ENCODE results near the gene FADS6. TPM values are rescaled to one million over a fixed set of nuclear protein-coding genes. Genes with fewer than 3 reads are reported as not detected.

The FADS6 gene
- total and polyA plus RNA-seq, 2 of the 13 experiments (the other 11 are each of a cell fraction or from before 2014, with no cell fraction given), result 0.11 TPM

DNA sequence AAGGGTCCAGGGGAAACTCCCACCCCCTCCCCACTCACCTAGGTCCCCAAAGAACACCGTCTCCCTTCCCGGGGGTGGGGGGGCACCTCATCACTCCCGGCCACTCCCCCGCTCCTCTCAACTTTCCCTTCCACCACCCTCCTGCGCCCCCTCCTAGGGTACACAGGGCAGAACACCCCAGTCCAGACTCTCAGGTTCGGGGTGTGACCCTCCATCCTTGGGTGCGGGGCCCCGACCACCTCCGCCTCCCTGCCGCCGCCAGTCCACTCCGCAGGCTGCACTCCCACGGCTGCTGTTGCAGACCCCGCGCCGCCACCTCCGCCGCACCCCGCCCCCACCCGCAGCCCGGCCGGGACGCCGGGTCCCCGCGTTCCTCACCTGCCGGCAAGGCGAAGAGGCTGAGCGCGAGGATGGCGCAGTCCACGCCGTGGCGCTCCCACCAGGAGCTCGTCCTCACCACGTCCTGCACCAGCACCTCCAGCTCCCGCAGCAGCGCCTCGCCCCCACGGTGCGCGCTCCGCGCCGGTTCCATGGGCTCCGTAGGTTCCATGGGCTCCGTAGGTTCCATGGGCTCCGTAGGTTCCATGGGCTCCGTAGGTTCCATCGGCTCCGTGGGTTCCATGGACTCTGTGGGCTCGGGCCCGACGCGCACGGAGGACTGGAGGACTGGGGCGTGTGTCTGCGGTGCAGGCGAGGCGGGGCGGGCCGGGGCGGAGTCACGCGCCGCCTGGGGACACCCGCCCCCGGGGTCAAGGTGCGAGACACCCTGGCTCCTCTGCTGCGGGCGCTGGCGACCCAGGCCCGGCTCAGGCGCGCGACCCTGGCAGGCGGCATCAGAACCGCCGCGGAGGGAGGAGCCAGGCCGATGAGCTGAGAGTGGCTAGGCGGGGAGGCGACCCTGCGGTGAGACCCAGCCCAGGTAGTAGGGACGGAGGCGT is at the start of gene FADS6 (continued):
- TF ChIP-seq HDAC1 (CRISPR knock-in tag; IDR thresholded peaks at IDR 0.05), result no peak
- TF ChIP-seq GTF2F1 (IDR thresholded peaks at IDR 0.05; ENCODE audit: low read length), result no peak
- no peak for TF ChIP-seq JDP2 (CRISPR knock-in tag; IDR thresholded peaks at IDR 0.05; ENCODE audit: borderline replicate concordance)
- TF ChIP-seq MTF2 (CRISPR knock-in tag; IDR thresholded peaks at IDR 0.05; ENCODE audit: borderline replicate concordance), result no peak; the same call in 1 of the 2 replicates
- TF ChIP-seq, protein P1, sequence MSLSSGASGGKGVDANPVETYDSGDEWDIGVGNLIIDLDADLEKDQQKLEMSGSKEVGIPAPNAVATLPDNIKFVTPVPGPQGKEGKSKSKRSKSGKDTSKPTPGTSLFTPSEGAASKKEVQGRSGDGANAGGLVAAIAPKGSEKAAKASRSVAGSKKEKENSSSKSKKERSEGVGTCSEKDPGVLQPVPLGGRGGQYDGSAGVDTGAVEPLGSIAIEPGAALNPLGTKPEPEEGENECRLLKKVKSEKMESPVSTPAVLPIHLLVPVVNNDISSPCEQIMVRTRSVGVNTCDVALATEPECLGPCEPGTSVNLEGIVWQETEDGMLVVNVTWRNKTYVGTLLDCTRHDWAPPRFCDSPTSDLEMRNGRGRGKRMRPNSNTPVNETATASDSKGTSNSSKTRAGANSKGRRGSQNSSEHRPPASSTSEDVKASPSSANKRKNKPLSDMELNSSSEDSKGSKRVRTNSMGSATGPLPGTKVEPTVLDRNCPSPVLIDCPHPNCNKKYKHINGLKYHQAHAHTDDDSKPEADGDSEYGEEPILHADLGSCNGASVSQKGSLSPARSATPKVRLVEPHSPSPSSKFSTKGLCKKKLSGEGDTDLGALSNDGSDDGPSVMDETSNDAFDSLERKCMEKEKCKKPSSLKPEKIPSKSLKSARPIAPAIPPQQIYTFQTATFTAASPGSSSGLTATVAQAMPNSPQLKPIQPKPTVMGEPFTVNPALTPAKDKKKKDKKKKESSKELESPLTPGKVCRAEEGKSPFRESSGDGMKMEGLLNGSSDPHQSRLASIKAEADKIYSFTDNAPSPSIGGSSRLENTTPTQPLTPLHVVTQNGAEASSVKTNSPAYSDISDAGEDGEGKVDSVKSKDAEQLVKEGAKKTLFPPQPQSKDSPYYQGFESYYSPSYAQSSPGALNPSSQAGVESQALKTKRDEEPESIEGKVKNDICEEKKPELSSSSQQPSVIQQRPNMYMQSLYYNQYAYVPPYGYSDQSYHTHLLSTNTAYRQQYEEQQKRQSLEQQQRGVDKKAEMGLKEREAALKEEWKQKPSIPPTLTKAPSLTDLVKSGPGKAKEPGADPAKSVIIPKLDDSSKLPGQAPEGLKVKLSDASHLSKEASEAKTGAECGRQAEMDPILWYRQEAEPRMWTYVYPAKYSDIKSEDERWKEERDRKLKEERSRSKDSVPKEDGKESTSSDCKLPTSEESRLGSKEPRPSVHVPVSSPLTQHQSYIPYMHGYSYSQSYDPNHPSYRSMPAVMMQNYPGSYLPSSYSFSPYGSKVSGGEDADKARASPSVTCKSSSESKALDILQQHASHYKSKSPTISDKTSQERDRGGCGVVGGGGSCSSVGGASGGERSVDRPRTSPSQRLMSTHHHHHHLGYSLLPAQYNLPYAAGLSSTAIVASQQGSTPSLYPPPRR (CRISPR knock-in tag; IDR thresholded peaks at IDR 0.05; ENCODE audit: borderline replicate concordance), result no peak
- 0 out of 2 replicates have a peak, but pooled peaks have one; percentile 41 for TF ChIP-seq DR1 (CRISPR knock-in tag; IDR thresholded peaks at IDR 0.05)
- TF ChIP-seq, protein P2, sequence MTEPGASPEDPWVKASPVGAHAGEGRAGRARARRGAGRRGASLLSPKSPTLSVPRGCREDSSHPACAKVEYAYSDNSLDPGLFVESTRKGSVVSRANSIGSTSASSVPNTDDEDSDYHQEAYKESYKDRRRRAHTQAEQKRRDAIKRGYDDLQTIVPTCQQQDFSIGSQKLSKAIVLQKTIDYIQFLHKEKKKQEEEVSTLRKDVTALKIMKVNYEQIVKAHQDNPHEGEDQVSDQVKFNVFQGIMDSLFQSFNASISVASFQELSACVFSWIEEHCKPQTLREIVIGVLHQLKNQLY (CRISPR knock-in tag; IDR thresholded peaks at IDR 0.05), result no peak
- no peak for TF ChIP-seq ZBTB8A (CRISPR knock-in tag; IDR thresholded peaks at IDR 0.05; ENCODE audit: borderline replicate concordance, low read depth)
- no peak for TF ChIP-seq RARA (CRISPR knock-in tag; IDR thresholded peaks at IDR 0.05)
- TF ChIP-seq ZNF30 (CRISPR knock-in tag; IDR thresholded peaks at IDR 0.05), result no peak
- no peak for TF ChIP-seq ZNF326 (CRISPR knock-in tag; IDR thresholded peaks at IDR 0.05; ENCODE audit: borderline replicate concordance)
- no peak for TF ChIP-seq ZNF547 (CRISPR knock-in tag; IDR thresholded peaks at IDR 0.05)
- TF ChIP-seq ZNF138 (CRISPR knock-in tag; IDR thresholded peaks at IDR 0.05; ENCODE audit: low read depth), result no peak
- TF ChIP-seq, protein P3, sequence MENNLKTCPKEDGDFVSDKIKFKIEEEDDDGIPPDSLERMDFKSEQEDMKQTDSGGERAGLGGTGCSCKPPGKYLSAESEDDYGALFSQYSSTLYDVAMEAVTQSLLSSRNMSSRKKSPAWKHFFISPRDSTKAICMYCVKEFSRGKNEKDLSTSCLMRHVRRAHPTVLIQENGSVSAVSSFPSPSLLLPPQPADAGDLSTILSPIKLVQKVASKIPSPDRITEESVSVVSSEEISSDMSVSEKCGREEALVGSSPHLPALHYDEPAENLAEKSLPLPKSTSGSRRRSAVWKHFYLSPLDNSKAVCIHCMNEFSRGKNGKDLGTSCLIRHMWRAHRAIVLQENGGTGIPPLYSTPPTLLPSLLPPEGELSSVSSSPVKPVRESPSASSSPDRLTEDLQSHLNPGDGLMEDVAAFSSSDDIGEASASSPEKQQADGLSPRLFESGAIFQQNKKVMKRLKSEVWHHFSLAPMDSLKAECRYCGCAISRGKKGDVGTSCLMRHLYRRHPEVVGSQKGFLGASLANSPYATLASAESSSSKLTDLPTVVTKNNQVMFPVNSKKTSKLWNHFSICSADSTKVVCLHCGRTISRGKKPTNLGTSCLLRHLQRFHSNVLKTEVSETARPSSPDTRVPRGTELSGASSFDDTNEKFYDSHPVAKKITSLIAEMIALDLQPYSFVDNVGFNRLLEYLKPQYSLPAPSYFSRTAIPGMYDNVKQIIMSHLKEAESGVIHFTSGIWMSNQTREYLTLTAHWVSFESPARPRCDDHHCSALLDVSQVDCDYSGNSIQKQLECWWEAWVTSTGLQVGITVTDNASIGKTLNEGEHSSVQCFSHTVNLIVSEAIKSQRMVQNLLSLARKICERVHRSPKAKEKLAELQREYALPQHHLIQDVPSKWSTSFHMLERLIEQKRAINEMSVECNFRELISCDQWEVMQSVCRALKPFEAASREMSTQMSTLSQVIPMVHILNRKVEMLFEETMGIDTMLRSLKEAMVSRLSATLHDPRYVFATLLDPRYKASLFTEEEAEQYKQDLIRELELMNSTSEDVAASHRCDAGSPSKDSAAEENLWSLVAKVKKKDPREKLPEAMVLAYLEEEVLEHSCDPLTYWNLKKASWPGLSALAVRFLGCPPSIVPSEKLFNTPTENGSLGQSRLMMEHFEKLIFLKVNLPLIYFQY (CRISPR knock-in tag; IDR thresholded peaks at IDR 0.05; ENCODE audit: borderline replicate concordance), result no peak; the same call in 1 of the 2 replicates
- TF ChIP-seq, protein P4, sequence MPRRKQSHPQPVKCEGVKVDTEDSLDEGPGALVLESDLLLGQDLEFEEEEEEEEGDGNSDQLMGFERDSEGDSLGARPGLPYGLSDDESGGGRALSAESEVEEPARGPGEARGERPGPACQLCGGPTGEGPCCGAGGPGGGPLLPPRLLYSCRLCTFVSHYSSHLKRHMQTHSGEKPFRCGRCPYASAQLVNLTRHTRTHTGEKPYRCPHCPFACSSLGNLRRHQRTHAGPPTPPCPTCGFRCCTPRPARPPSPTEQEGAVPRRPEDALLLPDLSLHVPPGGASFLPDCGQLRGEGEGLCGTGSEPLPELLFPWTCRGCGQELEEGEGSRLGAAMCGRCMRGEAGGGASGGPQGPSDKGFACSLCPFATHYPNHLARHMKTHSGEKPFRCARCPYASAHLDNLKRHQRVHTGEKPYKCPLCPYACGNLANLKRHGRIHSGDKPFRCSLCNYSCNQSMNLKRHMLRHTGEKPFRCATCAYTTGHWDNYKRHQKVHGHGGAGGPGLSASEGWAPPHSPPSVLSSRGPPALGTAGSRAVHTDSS (CRISPR knock-in tag; conservative IDR thresholded peaks at IDR 0.05), result no peak
- no peak for TF ChIP-seq REXO4 (CRISPR knock-in tag; IDR thresholded peaks at IDR 0.05; ENCODE audit: borderline replicate concordance)
- TF ChIP-seq HIVEP1 (CRISPR knock-in tag; IDR thresholded peaks at IDR 0.05), result no peak
- TF ChIP-seq ZNF496 (CRISPR knock-in tag; IDR thresholded peaks at IDR 0.05; ENCODE audit: insufficient replicate concordance), result no peak
